Activated CD8-positive, alpha-beta T cell treated with anti-CD3 and anti-CD28 coated beads, Interleukin-2, amount 10 ng/mL, durations not matched to agents 7 days and 5 days (primary cell): ENCODE data around the gene EME2. TPM values are rescaled to one million over a fixed set of nuclear protein-coding genes. Genes with fewer than 3 reads are reported as not detected.
A peak's percentile ranks its signal among the peaks of the same experiment; 100 is the strongest.

Source experiments
- ATAC-seq: fragments of 150-1000 bp; cut with Tn5 transposase; one replicate; pipeline ENCODE4 v1.10.0; 2021; ENCODE audit warnings: moderate library complexity
- CTCF ChIA-PET: fragments of 350-600 bp; sonication (Branson Sonifier 250); formaldehyde crosslinking; loops from one replicate; lab custom pipeline; 2021; ENCODE audit warnings: antibody characterized with exemption; lab: Charles Lee
- POLR2A ChIA-PET: fragments of 350-600 bp; sonication (Branson Sonifier 250); formaldehyde crosslinking; loops from one replicate; lab custom pipeline; 2021; ENCODE audit warnings: antibody characterized with exemption; lab: Charles Lee
- DNase-seq: peaks from one replicate; pipeline ENCODE4 v3.0.0-alpha.2; 2020
- H3K27ac Mint-ChIP-seq: one replicate; pipeline ENCODE4 v1.8.0; 2021; ENCODE audit warnings: mild to moderate bottlenecking, mixed read lengths
- H3K27me3 Mint-ChIP-seq: one replicate; pipeline ENCODE4 v1.8.0; 2021; ENCODE audit warnings: low read depth, mixed read lengths
- H3K36me3 Mint-ChIP-seq: one replicate; pipeline ENCODE4 v1.8.0; 2021; ENCODE audit warnings: low read depth, mixed read lengths
- H3K4me1 Mint-ChIP-seq: one replicate; pipeline ENCODE4 v1.8.0; 2021; ENCODE audit warnings: low read depth, mixed read lengths
- H3K4me3 Mint-ChIP-seq: one replicate; pipeline ENCODE4 v1.8.0; 2021; ENCODE audit warnings: mild to moderate bottlenecking, mixed read lengths
- H3K9me3 Mint-ChIP-seq: one replicate; pipeline ENCODE4 v1.8.0; 2022; ENCODE audit warnings: mixed read lengths; ENCODE audit not compliant: insufficient read depth
- total RNA-seq, 2 experiments: library from RNA; stranded (reverse); gene quantifications; one replicate each; pipeline ENCODE4 v1.2.3, GENCODE V29; 2021

The EME2 gene
- total RNA-seq, result 10 to 100 TPM; 31.8 to 32.0 TPM

DNA sequence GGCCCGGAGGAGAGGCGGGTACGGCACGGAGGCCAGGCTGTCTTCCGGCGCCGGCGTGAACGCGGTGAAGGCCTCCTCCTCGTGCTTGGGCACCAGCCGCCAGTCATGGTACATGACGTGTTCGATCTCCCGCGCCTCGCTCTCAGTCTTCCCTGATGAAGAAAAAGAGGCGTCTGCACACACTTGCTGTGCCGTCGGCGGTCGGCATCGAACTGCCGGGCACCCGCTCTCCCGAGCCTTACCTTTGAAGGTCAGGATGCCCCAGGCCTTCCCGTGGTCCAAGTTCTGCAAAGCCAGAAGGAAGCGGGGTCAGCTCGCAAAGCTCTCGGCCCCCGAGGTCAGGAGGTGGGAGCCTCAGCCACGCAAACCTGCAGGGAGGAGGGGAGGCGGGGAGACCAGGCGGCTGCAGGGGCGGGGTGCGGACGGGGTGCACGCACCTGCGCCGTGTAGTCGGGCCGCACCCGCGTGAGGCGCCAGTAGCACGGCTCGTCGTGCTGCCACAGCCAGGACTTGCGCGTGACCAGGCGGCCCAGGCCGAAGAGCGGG, at the start of gene EME2:
Gene EME2, plus strand, starts transcription at position 449 of the 546 bp plus-strand sequence. CDS start 418 bp downstream, outside the sequence.
- POLR2A ChIA-PET, result interaction anchor here (0.8 to 4.7 kb wide), 4 partner anchors 8 to 94 kb away, joined by 5 to 39 read pairs (median 6); partner anchors contain the start of genes JPT2, MAPK8IP3, NUBP2 and SPSB3
- CTCF ChIA-PET, result interaction anchor here (0.6 to 4.8 kb wide), 5 partner anchors 10 to 383 kb away, joined by 3 to 41 read pairs (median 3); partner anchors contain the start of genes MAPK8IP3, NUBP2, SPSB3 and TRAF7
- H3K4me1 Mint-ChIP-seq, result peaks cover 17% of the 10 kb centered on the region
- H3K27me3 Mint-ChIP-seq, result no peaks in the 10 kb centered on the region
- H3K36me3 Mint-ChIP-seq, result peaks cover 23% of the 10 kb centered on the region
- peak; percentile 31 for ATAC-seq
- H3K9me3 Mint-ChIP-seq, result no peaks in the 10 kb centered on the region
- DNase-seq, result peak; percentile 72
- H3K4me3 Mint-ChIP-seq, result peak within 1 kb of the TSS; percentile 99
- peak within 1 kb of the TSS; percentile 97 for H3K27ac Mint-ChIP-seq

DNA sequence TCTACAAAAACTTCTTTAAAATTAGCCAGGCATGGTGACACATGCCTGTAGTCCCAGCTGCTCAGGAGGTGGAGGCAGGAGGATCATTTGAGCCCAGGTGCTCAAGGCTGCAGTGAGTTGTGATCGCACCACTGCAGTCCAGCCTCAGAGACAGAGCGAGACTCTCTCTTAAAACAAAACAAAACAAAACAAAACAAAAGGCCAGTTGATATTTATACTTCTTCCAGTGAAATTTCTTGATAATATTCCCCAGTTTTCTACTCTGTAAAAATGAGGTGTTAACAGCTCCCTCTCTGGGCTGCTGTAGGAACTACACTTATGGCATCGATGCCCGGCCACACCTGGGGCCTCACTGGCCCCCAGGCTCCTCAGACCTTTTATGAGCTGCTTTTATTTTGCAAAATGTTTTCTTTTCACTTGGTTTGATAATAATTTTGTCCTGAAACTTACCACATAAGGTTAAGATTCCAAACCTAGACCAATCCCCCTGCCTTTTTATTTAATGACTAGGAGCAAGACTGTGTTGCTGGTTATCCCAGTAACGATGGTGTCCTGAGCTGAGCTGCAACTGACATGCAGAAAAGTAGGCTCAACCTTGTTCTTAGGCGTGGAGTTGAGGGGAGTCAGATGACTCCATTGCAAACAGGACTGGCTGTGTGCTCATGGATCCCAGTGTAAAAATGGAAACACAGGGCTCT, 49.0 kb upstream of the EME2 start:
- Mint-ChIP-seq H3K27me3 (no peaks in the 10 kb centered on the region), H3K4me3 (no peak overlapping the region), H3K4me1 (peaks cover 43% of the 10 kb centered on the region), H3K27ac (peak overlapping the region; percentile 48), H3K9me3 (no peaks in the 10 kb centered on the region), H3K36me3 (peaks cover 5% of the 10 kb centered on the region)
- ChIA-PET POLR2A (interaction anchor here (0.5 to 0.6 kb wide), 2 partner anchors 10 to 190 kb away, joined by 3 read pairs; no protein-coding TSS in a partner anchor), CTCF (interaction anchor here (0.8 to 2.2 kb wide), 12 partner anchors 9 to 360 kb away, joined by 3 to 13 read pairs (median 4); no protein-coding TSS in a partner anchor)
- DNase-seq (peak; percentile 57), ATAC-seq (peak; percentile 43)

- H3K4me1 Mint-ChIP-seq, result peaks cover 34% of the 10 kb centered on the region
- ChIA-PET POLR2A (interaction anchor here (0.6 to 0.9 kb wide), 2 partner anchors 11 to 18 kb away, joined by 3 to 4 read pairs; partner anchors contain the start of gene MAPK8IP3), CTCF (interaction anchor here (1.5 to 2.2 kb wide), 2 partner anchors 14 to 361 kb away, joined by 6 to 13 read pairs; no protein-coding TSS in a partner anchor)
- no peaks in the 10 kb centered on the region for H3K27me3 Mint-ChIP-seq
- H3K4me3 Mint-ChIP-seq, result no peak overlapping the region
- DNase-seq (no peak), ATAC-seq (no peak)
- H3K27ac Mint-ChIP-seq, result no peak overlapping the region
- H3K9me3 Mint-ChIP-seq, result no peaks in the 10 kb centered on the region
- H3K36me3 Mint-ChIP-seq, result peaks cover 9% of the 10 kb centered on the region
Observed at GRCh38 chr16:1724491-1724890, 48.1 kb upstream of the EME2 start.

DNA sequence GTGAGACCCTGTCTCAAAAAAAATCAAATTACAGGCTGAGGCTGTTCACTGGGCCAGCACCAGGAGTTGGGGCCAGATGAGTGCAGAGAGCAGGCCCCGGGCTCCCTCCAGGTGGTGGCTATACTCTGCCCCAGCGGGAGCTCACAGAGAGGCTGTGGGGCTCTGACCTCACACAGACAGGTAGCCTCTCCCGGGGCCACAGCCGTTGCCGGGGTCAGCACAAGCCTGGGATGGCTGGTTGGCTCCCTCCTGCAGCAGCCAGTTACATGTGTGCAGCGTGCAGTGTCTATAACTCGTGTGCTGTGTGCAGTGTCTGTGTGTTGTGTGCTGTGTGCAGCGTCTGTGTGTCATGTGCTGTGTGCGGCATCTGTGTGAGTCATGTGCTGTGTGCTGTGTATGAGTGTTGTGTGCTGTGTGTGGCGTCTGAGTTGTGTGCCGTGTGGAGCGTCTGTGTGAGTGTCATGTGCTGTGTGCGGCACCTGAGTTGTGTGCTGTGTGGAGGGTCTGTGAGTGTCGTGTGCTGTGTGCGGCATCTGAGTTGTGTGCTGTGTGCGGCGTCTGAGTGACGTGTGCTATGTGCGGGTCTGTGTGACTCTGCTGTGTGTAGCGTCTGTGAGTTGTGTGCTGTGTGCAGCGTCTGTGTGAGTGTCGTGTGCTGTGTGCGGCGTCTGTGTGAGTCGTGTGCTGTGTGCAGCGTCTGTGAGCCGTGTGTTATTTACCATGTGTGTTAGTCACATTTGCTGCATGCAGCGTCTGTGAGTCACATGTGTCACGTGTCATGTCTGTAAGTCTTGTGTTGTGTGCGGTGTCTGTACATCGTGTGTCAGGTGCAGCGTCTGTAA, 45.7 kb upstream of the EME2 start:
- POLR2A ChIA-PET, result no interaction called here
- CTCF ChIA-PET, result no interaction called here

GRCh38 chr16:1727651-1728624, 44.7 kb upstream of the EME2 start:
- POLR2A ChIA-PET, result no interaction called here
- Mint-ChIP-seq H3K9me3 (no peaks in the 10 kb centered on the region), H3K27ac (no peak overlapping the region), H3K27me3 (no peaks in the 10 kb centered on the region), H3K4me1 (peaks cover 9% of the 10 kb centered on the region), H3K36me3 (peaks cover 17% of the 10 kb centered on the region), H3K4me3 (no peak overlapping the region)
- CTCF ChIA-PET, result interaction anchor here (0.9 kb wide), 1 partner anchor 22 kb away, joined by 3 read pairs; the partner anchor contains the start of gene MAPK8IP3
- DNase-seq (no peak), ATAC-seq (no peak)

More for the DNA sequence above, 45.7 kb upstream of the EME2 start:
- no peak for DNase-seq
- no peak for ATAC-seq
- Mint-ChIP-seq H3K9me3 (no peaks in the 10 kb centered on the region), H3K27ac (peak overlapping the region; percentile 3), H3K36me3 (peaks cover 12% of the 10 kb centered on the region), H3K27me3 (no peaks in the 10 kb centered on the region), H3K4me1 (peaks cover 18% of the 10 kb centered on the region), H3K4me3 (no peak overlapping the region)

GRCh38 chr16:1729026-1729425, 43.6 kb upstream of the EME2 start:
- CTCF ChIA-PET, result no interaction called here
- ATAC-seq (no peak), DNase-seq (no peak)
- Mint-ChIP-seq H3K4me3 (no peak overlapping the region), H3K27me3 (no peaks in the 10 kb centered on the region), H3K27ac (no peak overlapping the region), H3K9me3 (no peaks in the 10 kb centered on the region), H3K4me1 (no peaks in the 10 kb centered on the region), H3K36me3 (peaks cover 23% of the 10 kb centered on the region)
- POLR2A ChIA-PET, result no interaction called here

GRCh38 chr16:1729445-1729844, 43.2 kb upstream of the EME2 start:
- H3K27me3 Mint-ChIP-seq, result no peaks in the 10 kb centered on the region
- H3K4me1 Mint-ChIP-seq, result no peaks in the 10 kb centered on the region
- ATAC-seq (no peak), DNase-seq (no peak)
- POLR2A ChIA-PET, result no interaction called here
- CTCF ChIA-PET, result no interaction called here
- H3K27ac Mint-ChIP-seq, result no peak overlapping the region
- H3K36me3 Mint-ChIP-seq, result peaks cover 23% of the 10 kb centered on the region
- H3K9me3 Mint-ChIP-seq, result no peaks in the 10 kb centered on the region
- no peak overlapping the region for H3K4me3 Mint-ChIP-seq

DNA sequence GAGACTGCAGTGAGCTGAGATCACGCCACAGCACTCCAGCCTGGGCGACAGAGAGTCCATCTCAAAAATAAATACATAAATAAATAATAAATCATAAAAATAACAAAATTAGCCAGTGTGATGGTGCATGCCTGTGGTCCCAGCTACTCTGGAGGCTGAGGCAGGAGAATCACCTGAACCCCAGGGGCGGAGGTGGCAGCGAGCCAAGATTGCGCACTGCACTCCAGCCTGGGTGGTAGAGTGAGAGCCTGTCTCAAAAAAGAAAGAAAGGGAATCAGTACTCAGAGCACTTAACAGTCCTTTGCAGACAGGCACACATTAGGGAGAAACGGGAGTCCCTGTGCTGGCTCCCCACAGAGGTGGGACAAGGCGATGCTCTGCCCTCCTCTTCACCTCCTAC, 41.5 kb upstream of the EME2 start:
- Mint-ChIP-seq H3K27me3 (no peaks in the 10 kb centered on the region), H3K27ac (no peak overlapping the region), H3K4me3 (no peak overlapping the region), H3K4me1 (no peaks in the 10 kb centered on the region), H3K36me3 (peaks cover 20% of the 10 kb centered on the region), H3K9me3 (no peaks in the 10 kb centered on the region)
- DNase-seq (no peak), ATAC-seq (no peak)
- POLR2A ChIA-PET, result no interaction called here
- CTCF ChIA-PET, result interaction anchor here (1.5 kb wide), 1 partner anchor 25 kb away, joined by 5 read pairs; the partner anchor contains the start of gene MAPK8IP3

DNA sequence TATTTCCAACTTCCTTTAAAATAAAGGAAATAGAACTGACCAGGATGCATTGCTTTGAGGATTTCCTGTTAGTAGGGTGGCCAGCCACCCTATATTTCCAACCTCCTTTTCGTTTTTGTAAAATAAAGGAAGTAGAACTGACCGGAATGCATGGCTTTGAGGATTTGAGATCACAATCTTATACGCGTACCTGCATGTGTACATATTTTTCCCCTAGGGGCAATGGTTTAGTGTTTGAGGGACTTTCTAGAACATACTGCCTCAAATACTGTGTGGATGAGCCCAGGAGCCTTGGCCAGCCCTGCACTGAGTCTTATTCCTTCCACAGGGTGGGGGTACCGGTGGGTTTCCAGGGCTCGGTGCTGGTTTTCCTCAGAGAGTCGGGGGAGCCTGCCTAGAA, 41.0 kb upstream of the EME2 start:
- CTCF ChIA-PET, result interaction anchor here (1.5 kb wide), 1 partner anchor 25 kb away, joined by 5 read pairs; the partner anchor contains the start of gene MAPK8IP3
- Mint-ChIP-seq H3K9me3 (no peaks in the 10 kb centered on the region), H3K27ac (no peak overlapping the region), H3K4me1 (no peaks in the 10 kb centered on the region), H3K27me3 (no peaks in the 10 kb centered on the region), H3K36me3 (peaks cover 17% of the 10 kb centered on the region), H3K4me3 (no peak overlapping the region)
- DNase-seq (no peak), ATAC-seq (no peak)
- POLR2A ChIA-PET, result no interaction called here

DNA sequence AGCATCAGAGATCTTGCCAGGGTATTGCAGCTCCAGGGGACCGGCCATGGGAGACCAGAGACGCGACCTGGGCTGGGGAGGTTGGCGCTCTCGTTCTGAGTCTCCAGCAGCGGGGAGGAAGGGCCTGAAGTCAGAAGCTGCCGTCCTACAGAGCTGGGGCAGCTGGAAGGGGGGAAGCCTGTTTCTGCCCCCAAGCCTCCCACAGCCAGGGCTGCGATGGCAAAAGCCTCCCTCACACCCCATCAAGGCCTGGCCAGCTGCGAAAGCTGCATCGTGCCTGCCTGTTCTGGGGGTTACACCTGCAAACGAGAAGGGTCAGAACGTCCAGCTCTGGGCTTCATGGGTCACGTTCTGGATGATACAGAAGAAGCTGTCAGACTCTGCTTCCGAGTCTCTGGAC, 40.5 kb upstream of the EME2 start:
- ChIA-PET CTCF (no interaction called here), POLR2A (no interaction called here)
- H3K4me3 Mint-ChIP-seq, result no peak overlapping the region
- peaks cover 17% of the 10 kb centered on the region for H3K36me3 Mint-ChIP-seq
- no peak for DNase-seq
- H3K9me3 Mint-ChIP-seq, result no peaks in the 10 kb centered on the region
- no peak overlapping the region for H3K27ac Mint-ChIP-seq
- no peaks in the 10 kb centered on the region for H3K4me1 Mint-ChIP-seq
- no peak for ATAC-seq
- H3K27me3 Mint-ChIP-seq, result no peaks in the 10 kb centered on the region
